ENCODE results near the gene IFI44L.

The IFI44L gene

DNA sequence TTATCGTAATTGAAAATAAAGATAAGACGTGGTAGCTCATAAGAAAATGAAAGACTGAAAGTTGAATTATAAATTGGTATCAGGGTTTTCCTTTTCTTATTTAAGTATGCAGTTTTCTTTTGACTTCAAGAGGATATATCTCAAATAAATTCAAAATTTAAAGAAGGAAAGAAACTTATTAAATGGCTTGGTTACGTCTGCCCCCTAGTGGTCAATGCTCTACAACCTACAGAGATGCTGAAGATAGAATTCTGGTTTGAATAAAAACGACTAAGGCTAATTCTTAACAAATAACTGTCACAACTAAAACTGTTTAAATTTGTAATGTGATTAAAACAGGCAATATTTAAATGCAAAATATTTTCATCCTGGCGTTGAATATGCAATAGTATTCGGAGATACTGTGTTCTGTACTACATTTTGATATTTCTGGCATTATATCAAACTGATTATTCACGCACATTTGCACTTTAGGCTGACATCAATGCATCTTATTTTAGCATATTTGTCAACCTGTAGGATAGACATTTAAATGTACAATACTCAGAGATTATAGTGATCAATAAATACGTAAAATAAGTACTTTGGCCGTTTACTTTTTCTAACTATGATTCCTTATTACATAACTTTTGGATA lies 56.2 kb downstream of the IFI44L start:
- in situ Hi-C loops (cut with MboI; ENCODE audit: low pct_unique_long_range_greater_than_20kb, low sequenced_read_pairs, unreplicated experiment), result no loop called here
- TF ChIP-seq CTCF (IDR thresholded peaks at IDR 0.05; ENCODE audit: extremely low read depth, insufficient read depth, missing control alignments), result peak; percentile 81
- peak; percentile 33 for DNase-seq (ENCODE audit: low spot score)

DNA sequence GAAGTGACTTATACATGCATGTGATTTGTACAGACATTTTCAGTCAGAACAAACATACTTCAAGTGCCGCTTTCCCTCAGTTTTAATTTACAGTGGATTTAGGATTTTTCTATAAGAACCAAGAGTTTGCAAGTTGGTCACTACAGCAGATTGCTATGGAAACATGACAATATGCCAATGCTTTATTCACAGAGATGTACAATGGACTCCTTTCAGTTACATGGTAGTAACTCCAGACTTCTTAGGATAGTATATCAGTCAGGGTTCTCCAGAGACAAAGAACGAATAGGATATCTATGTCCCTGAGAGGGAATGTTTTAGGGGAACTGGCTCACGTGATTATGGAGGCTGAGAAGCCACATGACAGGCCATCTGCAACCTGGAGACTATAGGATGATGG lies 56.7 kb downstream of the IFI44L start:
- DNase-seq (ENCODE audit: low spot score), result no peak
- in situ Hi-C loops (cut with MboI; ENCODE audit: low pct_unique_long_range_greater_than_20kb, low sequenced_read_pairs, unreplicated experiment), result no loop called here
- TF ChIP-seq CTCF (IDR thresholded peaks at IDR 0.05; ENCODE audit: extremely low read depth, insufficient read depth, missing control alignments), result no peak

- no peak for DNase-seq (ENCODE audit: low spot score)
- in situ Hi-C loops (cut with MboI; ENCODE audit: low pct_unique_long_range_greater_than_20kb, low sequenced_read_pairs, unreplicated experiment), result no loop called here
- TF ChIP-seq CTCF (IDR thresholded peaks at IDR 0.05; ENCODE audit: extremely low read depth, insufficient read depth, missing control alignments), result no peak
Observed at GRCh38 chr1:78677788-78678187, 57.5 kb downstream of the IFI44L start.

DNA sequence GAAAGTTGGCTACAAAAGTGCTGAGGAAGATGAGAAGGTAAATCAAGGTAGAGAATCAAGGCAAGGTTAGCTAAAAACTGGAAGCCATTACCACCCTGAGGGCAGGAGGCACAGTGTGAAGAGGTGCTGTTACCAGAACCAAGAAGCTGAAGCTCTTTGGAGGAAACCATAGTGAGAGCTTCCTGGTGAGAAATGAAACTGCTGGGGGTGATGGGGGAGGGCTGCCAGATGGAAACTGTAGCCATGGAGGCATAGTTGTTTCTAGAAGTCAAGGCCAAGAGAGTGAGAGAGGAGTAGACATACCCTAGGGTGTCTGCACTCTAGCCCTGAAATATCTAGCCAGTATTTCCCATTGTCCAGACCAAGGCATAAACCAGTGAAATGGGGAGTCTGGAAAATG lies 58.1 kb downstream of the IFI44L start:
- peak; percentile 5 for DNase-seq (ENCODE audit: low spot score)
- in situ Hi-C loops (cut with MboI; ENCODE audit: low pct_unique_long_range_greater_than_20kb, low sequenced_read_pairs, unreplicated experiment), result no loop called here
- TF ChIP-seq CTCF (IDR thresholded peaks at IDR 0.05; ENCODE audit: extremely low read depth, insufficient read depth, missing control alignments), result no peak

DNA sequence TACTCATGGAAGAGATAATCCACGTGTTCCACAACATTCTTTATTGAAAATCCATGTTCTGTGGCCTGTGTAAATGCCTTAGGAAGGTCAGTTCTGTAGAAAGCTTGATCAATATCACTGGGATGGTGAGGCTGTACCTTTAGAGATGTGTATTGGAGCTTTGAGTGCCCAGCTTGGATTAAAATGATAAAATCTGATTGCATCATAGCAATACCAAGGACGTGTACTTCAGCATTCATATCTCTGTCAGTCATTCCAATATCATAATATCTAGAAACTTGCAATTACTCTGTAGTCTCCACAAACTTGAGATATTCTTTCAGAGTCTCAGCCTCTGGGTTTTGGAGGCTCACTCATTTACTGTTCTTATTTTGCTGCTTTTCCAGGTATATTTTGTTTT lies 61.0 kb downstream of the IFI44L start:
- no peak for TF ChIP-seq CTCF (IDR thresholded peaks at IDR 0.05; ENCODE audit: extremely low read depth, insufficient read depth, missing control alignments)
- in situ Hi-C loops (cut with MboI; ENCODE audit: low pct_unique_long_range_greater_than_20kb, low sequenced_read_pairs, unreplicated experiment), result no loop called here
- DNase-seq (ENCODE audit: low spot score), result no peak

GRCh38 chr1:78682496-78682895 lies 62.2 kb downstream of the IFI44L start:
- TF ChIP-seq CTCF (IDR thresholded peaks at IDR 0.05; ENCODE audit: extremely low read depth, insufficient read depth, missing control alignments), result no peak
- DNase-seq (ENCODE audit: low spot score), result no peak
- in situ Hi-C loops (cut with MboI; ENCODE audit: low pct_unique_long_range_greater_than_20kb, low sequenced_read_pairs, unreplicated experiment), result no loop called here

Measured in GM13977 (cell line).